Hypothalamus (tissue), 51 donors: ENCODE data around the gene MARK3.

ENCODE experiments used
- DNase-seq, 51 donors: peaks; one replicate each; lab custom pipeline; 2025; lab: John Stamatoyannopoulos, UW

MARK3 gene

DNA sequence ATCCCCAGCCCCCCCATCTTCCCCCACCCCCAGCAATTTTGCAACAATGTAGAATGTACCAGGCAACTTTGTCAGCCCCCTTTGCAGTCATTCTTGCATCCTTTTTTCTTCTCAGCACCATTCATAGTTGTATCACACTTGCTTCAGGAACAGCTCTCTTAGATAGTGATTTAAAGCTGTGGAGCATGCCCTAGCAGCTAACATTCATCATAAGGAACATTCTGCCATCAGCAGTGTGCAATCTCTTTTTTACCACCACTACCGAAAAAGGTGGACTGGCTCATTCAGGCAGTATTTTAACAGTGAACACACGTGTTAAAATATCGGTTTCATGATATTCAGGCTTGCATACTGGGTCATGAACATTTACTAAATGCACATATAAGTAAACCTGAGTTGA, 45.1 kb downstream of the MARK3 start:
- DNase-seq, result no peak

DNA sequence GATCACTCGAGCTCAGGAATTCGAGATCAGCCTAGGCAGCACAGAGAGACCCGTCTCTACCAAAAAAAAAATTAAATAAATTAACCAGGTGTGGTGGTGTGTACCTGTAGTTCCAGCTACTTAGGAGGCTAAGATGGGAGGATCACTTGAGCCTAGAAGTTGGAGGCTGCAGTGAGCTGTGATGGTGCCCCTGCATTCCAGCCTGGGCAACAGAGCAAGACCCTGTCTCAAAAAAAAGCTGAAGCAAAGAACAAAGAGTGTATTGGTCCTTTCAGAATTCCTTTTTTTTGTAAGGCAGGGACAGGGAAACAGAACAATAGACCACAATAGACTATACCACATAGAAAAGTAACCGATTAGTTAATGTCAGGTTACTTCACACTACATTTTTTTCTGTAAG, 47.4 kb downstream of the MARK3 start:
- DNase-seq, result no peak

DNA sequence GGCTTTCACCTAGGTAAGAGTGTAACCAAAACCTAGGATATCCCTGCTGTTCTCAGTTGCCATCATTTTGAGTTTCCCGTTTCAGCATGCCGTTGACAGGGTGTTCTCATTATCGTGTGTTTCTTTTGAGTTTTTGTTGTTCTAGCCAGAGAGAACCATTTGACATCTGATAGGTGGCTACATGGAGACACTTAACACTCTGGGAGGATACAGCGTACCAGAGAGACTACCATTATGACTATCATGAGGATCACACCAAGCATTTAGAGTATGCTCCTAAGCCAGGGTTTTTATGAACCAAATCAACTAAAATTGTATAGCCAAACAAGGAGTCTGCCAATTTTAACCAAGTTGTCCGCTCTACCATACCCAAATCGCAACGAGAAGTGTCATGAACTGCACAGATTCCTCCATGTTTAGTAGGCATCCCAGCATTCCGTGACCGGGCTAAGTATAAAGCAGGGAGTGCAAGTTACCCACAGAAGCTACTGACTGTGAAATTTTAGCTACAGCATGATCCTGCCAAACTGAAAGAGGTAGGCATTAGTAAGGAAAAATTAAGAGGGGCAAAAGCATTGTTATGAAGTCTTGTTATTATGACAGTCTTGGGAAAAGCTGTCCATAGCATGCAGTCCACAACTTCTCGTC, 48.8 kb downstream of the MARK3 start:
- no peak for DNase-seq

DNA sequence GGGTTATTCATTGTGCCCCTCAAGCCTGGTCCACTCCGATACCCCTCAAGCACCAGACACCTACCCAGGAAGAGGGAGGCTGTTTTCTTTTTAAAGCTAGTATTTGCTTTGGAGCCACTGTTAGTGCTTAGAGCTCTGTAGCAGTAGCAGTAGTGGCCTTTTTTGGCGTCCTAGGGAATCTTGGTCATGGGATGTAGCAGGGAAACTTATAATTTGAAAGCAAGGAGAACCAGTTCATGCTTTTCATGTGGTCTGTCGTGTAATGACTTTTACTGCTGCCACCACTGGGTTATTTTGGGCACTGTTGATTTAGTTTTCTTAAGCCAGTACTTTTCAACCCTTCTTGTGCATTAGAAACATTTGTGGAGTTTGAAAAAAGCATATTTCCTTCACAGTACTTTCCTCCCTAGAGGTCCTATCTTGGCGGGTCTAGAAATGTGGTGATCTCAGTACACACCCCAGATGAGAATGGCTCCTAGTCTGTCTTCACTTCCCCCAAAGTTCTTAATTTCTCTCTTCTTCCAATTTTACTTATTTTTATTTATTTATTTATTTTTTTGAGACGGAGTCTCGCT, 49.7 kb downstream of the MARK3 start:
- DNase-seq, result no peak

DNA sequence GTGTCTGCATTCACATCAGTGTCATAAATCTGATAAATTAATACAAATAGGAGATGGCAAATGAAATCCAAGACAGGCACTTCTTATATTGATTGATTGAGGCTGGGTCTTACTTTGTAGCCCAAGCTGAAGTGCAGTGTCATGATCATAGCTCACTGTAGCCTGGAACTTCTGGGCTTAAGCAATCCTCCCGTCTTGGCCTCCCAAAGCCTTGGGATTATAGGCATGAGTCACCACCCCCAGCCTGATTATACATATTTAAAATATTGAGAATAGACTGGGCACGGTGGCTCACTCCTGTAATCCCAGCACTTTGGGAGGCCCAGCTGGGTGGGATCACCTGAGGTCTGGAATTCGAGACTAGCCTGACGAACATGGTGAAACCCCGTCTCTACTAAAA, 51.3 kb downstream of the MARK3 start:
- DNase-seq, result no peak

DNA sequence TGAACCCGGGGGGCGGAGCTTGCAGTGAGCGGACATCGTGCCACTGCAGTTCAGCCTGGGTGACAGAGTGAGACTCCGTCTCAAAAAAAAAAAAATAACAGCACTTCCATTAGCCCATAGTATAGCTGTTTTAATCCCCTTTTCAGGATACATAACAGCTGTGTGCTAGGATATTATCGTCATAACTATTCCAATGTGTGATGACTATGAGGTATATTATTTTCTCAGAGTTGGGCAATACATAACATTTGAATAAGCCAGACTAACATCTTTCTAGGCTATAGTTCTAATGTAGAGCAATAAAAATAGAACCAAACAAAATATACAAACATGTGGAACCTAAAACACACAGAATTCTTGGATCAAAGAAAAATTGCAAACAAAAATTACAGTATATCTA, 57.1 kb downstream of the MARK3 start:
- DNase-seq, result no peak

DNA sequence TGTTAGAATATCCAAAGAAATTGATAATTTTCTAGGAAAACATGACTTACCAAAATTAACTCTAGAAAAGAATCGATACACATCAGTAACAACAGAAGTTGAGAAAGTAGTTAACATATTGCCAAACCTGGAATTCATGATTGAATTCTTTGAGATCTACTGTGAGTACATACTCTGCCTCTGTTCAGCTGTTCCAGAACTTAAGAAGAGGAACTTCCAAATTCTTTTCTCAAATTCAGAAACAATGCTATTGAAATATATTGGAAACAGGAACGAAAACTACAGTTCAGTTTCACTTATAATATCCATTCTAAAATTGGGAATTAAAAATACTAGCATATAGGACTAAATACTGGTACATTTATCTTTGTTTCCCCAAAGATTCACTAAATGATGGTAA, 57.9 kb downstream of the MARK3 start:
- no peak for DNase-seq

DNA sequence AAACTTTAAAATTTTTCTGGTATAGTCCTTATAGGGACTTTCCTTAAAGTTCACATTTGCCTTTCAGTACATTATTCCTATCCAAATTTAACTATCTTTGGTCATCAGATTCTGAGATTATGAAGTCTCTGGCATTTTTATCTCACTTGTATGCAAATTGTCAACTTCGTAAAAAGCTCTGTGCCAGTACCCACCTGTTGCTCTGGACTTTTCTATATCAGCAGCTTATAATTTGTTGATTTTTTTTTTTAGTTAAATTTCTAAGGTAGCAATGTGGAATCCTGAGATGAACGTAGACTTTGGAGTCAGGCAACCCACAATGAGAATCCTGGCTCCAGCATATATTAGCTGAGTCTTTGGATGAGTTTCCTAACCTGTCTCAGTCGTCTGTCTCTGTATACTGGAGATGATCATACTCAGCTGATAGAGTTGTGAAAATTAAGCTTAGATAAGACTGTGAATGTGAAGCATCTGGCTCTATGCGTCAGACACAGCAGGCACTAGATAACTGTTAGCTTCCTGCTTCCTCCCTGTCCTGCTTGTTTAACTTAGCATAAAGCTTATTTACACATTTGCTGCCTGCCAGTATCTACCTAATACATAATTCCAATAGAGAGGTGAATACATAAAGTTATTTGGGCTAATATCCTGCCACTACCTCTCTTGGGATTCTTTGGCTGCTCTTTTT, 59.8 kb downstream of the MARK3 start:
- DNase-seq, result no peak

DNA sequence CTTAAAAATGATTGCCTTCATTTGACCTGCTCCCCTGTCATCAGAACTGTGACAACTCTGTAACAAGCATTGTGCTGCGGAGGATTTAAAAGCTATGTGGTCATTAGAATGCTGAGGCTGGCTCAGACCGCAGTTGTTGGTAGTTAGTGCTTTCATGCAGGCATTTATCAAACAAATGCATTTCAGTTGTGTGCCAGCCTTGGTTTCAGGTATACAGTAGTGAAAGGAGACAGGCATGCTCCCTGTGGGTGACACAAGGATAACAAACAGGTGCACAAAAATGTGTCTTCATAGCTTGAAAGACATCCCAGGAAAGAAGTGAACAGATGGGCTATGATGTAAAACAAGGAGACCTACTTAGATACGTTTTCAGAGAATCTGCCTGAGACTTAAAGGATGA, 60.6 kb downstream of the MARK3 start:
- no peak for DNase-seq

DNA sequence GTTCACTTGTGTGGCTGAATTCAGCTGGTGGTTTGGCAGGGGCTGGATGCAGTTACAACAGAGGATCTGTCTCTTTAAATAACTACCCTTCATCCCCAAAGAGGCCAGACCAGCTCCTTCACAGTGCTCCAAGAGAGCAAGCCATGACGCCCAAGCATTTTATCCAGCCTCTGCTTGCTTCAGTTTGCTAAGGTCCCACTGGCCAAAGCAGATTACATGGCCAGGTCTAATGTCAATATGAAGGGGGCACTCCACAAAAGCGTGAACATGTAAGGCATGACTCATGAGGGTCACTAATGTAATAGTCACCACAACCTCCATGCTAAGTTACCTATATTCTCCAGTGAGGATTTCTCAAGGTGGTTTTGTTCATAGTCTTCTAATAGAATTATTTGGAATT, 62.9 kb downstream of the MARK3 start:
- DNase-seq, result no peak

DNA sequence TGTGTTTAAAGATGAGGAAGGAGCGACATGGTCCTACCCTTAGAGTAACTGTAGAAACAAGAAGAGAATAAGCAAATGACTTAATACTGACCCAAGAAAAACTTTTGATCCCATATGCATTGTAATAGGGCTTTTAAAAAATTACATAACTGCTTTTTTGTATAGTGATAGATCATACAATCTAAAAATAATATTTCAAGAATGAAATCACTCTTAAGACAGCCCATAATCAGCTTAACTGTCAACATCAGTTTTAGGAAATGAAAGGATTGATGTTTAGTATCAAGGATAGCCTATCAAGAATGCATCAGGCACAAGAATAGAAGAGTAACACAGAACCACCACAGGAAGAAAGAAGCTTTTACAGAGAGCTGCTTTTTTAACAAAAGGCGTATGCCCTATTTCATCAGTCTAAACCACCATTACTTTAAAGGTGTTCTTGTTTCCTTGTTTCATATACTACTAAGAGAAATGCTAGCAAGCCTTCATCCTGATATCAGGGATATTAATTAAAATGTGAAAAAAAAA, 64.5 kb downstream of the MARK3 start:
- no peak for DNase-seq

DNA sequence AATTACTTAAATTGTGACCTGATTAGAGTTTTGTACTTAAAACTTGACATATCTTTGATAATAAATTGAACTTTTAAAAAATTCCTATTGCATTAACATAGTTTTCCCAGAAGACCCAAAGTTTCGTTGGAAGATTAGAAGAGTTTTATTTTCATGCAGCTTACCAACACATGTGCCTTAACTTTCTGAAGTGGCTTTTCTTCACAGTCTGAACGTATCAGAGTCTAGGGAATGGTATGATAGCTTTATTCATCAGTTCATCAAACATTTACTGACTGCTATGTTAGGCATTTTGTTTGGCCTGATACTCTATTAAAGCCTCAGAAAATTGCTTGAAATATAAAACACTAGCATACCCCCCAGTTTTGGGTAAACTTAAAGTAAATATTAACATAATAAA, 65.2 kb downstream of the MARK3 start:
- no peak for DNase-seq

DNA sequence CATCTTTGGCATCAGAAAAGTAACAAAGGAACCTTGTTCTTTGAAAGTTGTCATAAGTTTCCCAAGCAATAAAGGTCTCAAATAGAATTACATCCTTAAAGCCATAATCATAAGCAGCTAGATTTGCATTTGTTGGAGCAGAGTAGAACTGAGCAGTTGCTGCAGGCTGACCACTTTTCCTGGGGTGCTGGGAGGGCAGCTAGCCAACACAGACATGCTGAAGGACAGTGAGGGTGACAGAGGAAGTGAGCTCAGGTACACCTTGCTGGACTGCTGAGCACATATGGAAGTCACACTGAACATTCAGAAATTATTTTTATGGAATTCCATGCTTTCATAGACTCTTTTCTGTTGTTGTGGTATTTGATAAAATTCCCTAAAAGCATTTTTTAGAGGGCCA, 66.2 kb downstream of the MARK3 start:
- DNase-seq, result no peak

DNA sequence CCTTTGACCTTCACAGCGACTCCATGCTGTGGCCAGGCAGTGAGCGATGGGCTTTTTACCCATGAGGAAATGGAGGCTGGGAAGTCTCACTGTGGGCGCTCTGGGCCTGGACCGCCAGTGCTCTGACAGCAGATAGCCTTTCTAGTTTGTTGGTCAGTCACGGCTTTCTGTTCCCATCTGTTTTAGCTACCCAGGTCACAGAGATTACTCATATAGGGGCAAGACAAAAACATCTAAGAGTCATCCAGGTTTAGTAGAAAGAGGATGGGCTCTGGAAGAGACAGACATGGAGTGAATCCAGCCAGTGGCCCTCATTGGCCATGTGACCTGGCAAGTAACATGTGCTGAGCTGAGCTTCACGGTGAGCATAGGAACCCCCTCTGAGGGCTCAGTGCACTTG, 68.6 kb downstream of the MARK3 start:
- DNase-seq, result no peak

DNA sequence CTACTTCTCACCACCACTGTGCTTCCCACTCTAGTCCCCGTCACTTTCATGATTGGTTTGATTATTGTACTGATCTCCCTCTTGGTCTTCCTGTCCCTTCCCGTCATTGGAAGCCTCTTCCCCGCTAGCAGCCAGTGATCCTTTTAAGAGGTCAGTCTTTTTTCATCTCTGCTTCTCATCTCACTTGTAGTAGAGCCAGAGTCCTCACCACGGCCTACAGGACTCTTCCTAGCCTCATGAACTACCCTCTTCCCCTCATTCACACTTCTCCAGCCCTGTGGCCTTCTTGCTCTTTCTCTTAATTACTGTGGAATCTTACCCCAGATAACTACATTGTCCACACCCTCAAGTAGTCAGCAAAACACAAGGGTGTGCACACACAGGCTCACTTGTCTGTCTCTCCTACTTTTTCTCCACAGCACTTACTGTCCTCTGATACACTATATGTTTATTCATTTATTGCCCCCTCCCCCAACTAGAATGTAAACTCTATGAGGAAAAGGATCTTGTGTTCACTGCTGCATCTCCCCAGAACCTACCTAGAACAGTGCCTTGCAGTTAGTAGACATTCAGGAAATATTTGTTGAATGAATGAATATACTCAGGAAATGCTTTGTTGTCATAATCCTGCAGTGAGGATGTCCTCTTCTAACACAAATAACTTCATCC, 71.1 kb downstream of the MARK3 start:
- no peak for DNase-seq

DNA sequence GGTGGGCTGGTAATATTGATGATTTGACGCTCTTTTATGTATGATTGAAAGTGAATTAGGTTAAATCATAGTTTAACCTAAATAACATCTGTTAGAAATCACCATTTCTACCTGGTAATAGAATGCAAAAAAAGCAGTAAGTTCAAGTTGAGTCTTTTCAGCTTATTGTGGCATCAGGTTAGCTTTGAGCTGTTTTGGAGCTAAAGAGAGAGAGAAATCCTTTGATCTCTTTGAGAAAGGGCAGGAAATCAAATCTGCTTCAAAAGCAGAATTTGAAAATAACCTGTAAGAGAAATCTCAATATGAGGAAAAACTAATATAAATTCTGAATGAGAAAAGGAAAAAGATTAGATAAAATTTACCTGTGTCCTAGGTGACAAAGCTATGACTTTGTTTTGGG, 75.2 kb downstream of the MARK3 start:
- DNase-seq, result no peak

DNA sequence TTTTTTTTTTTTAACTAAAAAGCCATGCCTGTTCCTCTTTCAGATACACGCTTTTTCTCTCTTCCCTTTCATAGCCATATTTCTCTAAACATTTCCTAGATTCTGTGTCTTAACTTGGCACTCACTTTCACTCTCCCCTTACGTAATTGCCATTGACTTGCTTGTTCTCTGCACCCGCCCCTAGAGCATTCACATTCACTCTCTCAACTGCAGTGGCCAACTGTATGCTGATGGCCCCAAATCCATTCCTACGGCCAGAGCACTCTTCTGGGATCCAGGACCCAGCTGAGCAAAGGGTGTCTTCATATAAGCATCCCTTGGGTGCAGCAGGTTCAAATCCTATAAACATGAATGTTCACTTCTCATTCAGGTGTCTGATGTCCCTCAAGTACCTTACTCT, 77.9 kb downstream of the MARK3 start:
- no peak for DNase-seq

DNA sequence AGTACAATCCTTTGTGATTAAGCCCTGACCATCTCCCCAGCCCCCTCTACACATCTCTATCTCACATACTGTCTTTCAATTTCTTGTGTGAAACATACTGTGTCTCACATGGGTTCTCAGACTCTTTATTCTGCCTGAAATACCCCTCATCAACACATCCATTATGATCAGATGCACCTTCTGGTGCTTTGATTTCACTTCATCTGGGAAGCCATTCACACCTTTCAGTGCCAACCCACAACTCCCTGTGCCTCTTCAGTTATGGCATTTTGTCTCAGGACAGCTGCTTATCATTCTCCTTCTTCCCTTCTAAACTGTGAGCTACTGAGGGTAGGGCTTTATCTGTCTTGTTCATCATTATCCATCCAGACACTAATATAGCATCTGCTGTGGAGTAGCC, 78.6 kb downstream of the MARK3 start:
- DNase-seq, result no peak

DNA sequence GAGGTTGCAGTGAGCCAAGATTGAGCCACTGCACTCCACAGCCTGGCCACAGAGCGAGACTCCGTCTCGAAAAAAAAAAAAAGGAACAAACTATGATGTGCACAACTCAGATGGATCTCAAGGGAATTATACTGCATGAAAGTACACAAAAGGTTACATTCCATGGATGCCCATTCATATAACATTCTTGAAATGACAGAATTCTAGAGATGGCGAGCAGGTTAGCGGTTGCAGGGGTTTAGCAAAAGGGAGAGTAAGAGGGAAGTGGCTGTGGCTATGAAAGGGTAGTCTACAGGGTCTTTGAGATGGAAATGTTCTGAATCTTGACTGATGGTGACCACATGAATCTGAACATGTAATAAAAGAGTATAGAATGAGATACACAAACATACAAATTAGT, 87.7 kb downstream of the MARK3 start:
- no peak for DNase-seq

DNA sequence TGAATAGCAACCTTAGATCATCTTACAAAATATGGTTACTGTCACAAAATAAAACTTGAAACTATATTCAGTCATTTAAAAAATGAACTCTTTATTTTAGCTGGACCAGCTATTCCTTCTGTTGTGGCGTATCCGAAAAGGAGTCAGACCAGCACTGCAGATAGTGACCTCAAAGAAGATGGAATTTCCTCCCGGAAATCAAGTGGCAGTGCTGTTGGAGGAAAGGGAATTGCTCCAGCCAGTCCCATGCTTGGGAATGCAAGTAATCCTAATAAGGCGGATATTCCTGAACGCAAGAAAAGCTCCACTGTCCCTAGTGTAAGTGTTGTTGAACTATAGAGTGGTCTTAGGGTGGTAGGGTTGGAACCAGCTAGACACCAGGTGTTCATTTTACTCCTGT, 89.7 kb downstream of the MARK3 start:
- DNase-seq, result no peak

DNA sequence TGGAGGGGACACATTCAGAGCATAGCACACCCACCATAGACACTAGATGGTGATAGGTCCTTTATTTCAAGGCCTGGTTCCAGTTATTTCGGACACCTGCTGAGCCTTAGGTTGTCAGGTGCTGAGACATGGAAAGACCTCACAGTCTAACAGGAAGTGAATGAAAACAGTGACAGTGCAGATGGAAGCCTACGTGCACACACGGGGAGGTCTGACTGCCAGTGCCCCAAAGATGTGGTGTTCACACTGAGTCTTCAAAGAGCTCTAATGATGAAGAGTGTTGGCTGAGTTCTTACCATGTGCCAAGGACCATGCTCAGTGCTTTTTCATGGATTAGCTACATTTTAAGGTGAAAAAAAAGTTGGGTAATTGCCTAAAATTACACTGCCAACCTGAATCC, 90.8 kb downstream of the MARK3 start:
- DNase-seq, result no peak

DNA sequence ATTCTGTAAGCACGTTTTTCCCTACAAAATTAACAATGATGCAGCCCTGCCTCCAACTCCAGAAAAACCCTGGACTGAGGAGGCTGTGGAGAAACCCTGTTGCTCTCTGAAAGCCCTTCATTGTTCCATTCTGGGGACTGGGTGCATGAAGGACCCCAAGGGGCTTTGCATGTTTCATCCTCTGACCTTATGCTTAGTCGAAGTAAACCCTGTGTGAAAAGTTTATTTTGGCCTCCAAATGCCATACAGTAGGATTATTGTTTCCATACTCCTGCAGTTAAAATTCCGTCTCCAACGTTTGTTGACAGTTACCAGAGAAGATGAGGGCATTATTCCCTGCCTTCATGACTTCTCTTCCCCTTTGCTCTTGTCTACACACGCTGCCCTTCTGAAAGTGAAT, 91.4 kb downstream of the MARK3 start:
- DNase-seq, result no peak
